NK-92 (cell line): ENCODE measurements around the gene PLEKHJ1.

Source experiments
- DNase-seq: peaks from one replicate; lab custom pipeline; 2025; ENCODE audit not compliant: unreplicated experiment; lab: John Stamatoyannopoulos, UW

Gene PLEKHJ1

GRCh38 chr19:2270157-2270422, 34.0 kb upstream of the PLEKHJ1 start:
- DNase-seq: no peak

DNA sequence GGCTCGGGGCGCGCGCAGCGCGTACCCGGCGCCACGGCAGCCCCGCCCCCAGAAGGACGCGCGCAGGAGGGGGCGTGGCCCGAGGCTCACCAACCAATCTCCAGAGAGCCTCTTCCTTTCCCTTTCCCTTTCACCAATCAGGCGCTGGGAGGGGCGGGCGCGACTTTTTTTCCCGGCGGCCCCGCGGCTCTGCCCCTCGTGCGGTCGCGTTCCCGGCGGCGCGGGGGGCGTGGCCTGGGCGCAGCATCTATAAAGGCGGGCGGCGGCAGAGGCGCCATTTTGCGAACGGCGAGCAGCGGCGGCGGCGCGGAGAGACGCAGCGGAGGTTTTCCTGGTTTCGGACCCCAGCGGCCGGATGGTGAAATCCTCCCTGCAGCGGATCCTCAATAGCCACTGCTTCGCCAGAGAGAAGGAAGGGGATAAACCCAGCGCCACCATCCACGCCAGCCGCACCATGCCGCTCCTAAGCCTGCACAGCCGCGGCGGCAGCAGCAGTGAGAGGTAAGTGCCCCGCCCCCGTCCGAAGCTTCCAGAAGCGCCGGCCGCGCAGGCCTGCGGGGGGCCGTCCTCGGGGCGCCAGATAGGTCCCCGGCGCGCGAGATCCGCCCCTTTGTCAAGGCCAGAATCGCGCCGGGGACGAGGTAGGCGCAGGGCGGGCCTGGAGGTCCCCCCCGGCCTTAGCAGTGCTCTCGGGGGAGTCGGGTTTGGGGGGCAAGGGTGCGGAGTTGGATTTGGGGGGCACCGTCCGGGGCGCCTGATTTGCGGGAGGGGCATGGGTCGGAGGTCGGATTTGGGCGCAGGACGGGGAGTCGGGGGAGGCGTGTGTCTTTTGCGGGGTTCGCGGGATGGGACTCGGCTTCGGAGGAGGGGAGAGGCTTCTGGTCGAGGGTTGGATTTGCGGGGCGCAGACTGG, 33.4 kb upstream of the PLEKHJ1 start:
- DNase-seq: peak; percentile 76

DNA sequence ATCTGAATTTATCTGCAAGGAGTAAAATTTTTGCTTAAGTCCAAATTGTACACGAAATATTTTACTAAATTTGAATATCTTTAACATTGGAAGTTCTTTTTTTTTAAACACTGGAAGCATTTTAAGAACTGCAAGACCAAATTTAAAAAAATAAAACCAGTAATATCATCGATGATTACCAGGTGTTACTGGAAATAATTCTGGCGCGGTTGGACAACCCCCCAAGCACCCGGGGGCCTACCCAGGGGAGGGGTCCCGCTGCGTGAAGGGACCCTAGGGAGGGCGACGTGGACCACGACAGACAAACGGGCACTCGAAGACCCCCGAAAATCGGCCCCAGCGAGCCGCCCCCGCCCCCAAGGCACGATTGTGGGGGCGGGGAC, 32.7 kb upstream of the PLEKHJ1 start:
- DNase-seq: no peak

- DNase-seq: no peak
Observed at GRCh38 chr19:2268480-2268830, 32.3 kb upstream of the PLEKHJ1 start.

GRCh38 chr19:2266183-2266993, 30.3 kb upstream of the PLEKHJ1 start:
- DNase-seq: no peak

DNA sequence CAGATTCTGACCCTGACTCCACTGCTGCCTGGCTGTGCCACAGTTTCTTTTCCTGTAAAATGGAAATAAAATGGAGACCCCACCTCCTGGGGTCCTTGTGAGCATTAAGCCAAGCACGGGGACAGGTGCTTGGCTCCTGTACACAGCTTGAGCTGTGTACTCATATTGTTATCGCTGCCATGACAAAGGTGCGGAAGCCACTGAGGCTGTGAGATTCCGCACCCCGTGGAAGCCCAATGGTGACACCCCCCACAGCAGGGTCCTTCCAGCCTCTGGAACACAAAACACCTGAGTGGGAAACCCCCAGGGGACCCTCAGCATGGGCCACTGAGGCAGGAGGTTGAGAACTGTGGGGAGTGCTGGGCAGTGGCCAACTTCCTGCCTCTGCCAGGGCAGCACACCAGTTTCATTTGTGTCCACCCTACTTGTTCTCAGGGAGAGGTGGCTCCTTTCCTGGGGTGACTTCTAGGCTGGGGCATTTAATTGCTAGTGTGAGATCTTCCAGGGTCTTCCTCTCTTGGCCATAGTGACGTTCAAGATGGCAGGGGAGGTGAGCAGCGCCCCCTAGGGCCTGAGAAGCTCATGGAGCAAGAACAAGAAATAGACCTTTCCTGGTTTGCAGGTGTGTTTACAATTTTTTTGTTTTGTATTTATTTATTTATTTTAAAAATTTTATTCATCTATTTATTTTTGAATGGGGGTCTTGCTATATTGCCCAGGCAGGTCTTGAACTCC, 25.5 kb upstream of the PLEKHJ1 start:
- no peak for DNase-seq

DNA sequence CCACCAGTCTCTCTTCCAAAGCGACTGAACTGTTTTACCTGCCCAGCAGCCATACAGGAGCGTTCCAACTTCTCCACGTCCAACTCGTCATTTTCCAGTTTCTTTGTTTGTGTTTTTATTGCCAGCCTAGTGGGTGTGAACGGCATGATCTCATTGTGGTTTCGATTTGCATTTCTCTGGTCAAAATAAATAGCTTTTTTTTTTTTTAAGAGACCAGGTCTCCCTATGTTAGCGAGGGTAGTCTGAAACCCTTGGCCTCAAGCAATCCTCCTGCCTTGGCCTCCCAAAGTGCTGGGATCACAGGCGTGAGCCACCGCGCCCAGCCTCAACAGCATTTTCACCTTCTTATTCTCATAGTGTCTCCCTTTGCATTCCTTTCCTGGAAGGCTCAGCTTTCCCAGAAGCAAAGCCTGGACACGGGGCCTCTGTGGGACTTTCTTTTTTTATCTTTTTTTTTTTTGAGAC, 24.2 kb upstream of the PLEKHJ1 start:
- DNase-seq: no peak

- no peak for DNase-seq
Observed at GRCh38 chr19:2259336-2259735, 23.2 kb upstream of the PLEKHJ1 start.

- DNase-seq: no peak
Observed at GRCh38 chr19:2255982-2256685, 20.0 kb upstream of the PLEKHJ1 start, which contains the start of gene JSRP1. JSRP1 (minus strand) TSS chr19:2256417; CDS start chr19:2255314, 1,103 bp downstream.

GRCh38 chr19:2255112-2255845, 19.1 kb upstream of the PLEKHJ1 start:
- DNase-seq: no peak

DNA sequence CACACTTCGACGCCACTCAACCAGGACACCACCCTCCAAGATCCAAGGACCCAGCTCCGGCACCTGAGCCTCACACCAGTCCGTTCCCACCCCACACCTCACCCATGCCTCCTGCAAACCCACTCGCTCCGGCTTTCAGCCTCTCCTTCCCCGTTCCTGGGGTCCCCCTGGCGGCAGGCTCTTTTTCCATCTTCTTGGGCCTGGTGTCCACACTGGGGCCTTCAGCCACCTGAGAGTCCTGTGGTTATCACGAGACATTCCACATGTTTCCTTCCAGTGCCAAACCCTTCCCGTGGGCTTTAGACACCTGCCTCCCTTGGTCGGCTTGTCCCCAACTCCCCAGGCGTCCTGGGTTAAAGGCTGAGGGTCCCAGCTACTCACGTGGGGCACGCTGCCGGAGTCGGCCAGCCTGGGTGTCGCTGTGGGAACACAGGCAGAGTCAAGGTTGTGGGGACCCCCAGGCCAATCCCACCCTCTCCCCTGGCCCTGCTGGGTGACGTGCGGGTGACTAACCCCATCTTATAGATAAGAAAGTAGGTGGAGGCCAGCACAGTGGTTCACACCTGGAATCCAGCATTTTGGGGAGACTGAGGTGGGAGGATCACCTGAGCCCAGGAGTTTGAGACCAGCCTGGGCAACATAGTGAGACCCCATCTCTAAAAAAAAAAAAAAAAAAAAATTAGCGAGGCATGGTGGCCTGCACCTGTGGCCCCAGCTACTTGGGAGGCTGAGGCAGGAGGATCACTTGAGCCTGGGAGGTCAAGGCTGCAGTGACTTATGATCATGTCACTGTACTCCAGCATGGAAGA, 18.1 kb upstream of the PLEKHJ1 start:
- no peak for DNase-seq

- DNase-seq: no peak
Observed at GRCh38 chr19:2253106-2254063, 17.3 kb upstream of the PLEKHJ1 start.

GRCh38 chr19:2252797-2253105, 16.6 kb upstream of the PLEKHJ1 start:
- DNase-seq: no peak

DNA sequence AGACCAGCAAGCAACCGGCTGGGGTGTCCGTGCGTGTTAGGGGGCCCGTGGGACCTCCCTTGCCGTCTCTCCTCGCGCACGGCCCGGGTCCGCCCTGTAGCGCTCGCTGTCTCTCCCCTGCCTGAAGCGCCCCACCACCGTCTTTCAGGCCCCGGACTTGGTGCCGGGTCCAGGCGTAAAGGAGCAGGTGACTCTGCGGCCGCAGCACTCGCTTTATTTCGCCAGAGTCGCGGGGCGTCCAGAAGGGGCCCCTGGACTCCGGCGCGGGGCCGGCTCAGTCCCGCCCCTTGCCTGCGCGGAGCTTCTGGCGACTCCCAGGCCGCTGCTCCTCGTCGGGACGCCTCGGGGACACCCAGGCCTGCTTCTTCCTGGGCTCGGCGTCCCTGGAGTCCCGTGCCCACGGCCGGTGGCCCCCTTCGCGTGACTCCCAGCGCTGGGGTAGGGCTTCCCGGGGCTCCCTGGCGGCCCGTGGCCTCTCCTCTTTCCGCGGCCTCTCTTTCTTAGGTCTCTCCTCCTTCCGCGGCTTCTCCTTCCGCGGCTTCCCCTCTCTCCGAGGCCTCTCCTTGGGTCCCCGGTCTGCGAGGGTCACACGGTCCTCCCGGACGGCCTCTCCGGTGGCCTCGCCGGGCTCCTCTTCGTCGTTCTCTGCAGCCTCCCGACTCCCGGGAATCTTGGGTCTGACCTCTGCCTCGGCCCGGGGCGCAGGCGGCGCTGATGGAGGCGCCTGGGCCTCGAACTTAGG, 16.1 kb upstream of the PLEKHJ1 start:
- no peak for DNase-seq

- DNase-seq: no peak
Observed at GRCh38 chr19:2251106-2252054, 15.3 kb upstream of the PLEKHJ1 start.

- DNase-seq: no peak
Observed at GRCh38 chr19:2250766-2251105, 14.6 kb upstream of the PLEKHJ1 start.
